ENCODE results near the gene HNRNPF. TPM values are rescaled to one million over a fixed set of nuclear protein-coding genes. Genes with fewer than 3 reads are reported as not detected.

Gene HNRNPF
- total and polyA plus RNA-seq, 2 of the 4 experiments (the other 2 are of a cell fraction) = 169 to 207 TPM

- Histone ChIP-seq H2AK5ac (ENCODE audit: low read depth, low read length) (no peak overlapping the region), H3K56ac (ENCODE audit: extremely low read depth, insufficient read depth, low read length) (no peak overlapping the region), H3K4ac (ENCODE audit: low read depth, low read length) (no peak overlapping the region), H3K4me2 (ENCODE audit: low read depth, low read length) (no peak overlapping the region), H3K36me3 (ENCODE audit: control insufficient read depth, insufficient read depth, low read length) (peaks cover 61% of the 10 kb centered on the region), H4K8ac (ENCODE audit: low read depth in 2 of 2, low read length in 2 of 2) (no peak overlapping the region), H3K27me3 (ENCODE audit: control insufficient read depth, insufficient read depth, low read length) (no peaks in the 10 kb centered on the region), H2BK15ac (ENCODE audit: low read depth, low read length) (no peak overlapping the region), H2BK5ac (ENCODE audit: low read depth, low read length, poor library complexity, severe bottlenecking) (no peak overlapping the region), H3K9me3 (ENCODE audit: control insufficient read depth, insufficient read depth, low read length) (no peaks in the 10 kb centered on the region), H3K9me1 (ENCODE audit: insufficient read depth, low read length) (peaks cover 3% of the 10 kb centered on the region; the same call in 1 of the 2 replicates), H3K14ac (replicated peaks; ENCODE audit: low read depth, low read length) (no peak overlapping the region), H4K91ac (ENCODE audit: insufficient read depth, low read depth, low read length) (no peak overlapping the region), H2BK120ac (ENCODE audit: low read depth, low read length) (no peak overlapping the region), H3K79me1 (ENCODE audit: low read depth in 1 of 2, low read length in 2 of 2) (peaks cover 38 to 76% of the 10 kb centered on the region in 2 experiments), H3K4me1 (ENCODE audit: control insufficient read depth, insufficient read depth, low read length) (peaks cover 2% of the 10 kb centered on the region; the same call in 1 of the 2 replicates), H4K5ac (ENCODE audit: low read depth, low read length) (no peak overlapping the region), H2BK20ac (ENCODE audit: low read depth, low read length) (no peak overlapping the region), H3K9ac (ENCODE audit: low read depth, low read length) (no peak overlapping the region), H3K27ac (ENCODE audit: insufficient read depth, low read length) (no peak overlapping the region), H4K20me1 (ENCODE audit: insufficient read depth, low read length) (peaks cover 74% of the 10 kb centered on the region), H2AK9ac (replicated peaks; ENCODE audit: low read depth, low read length, poor library complexity) (no peak overlapping the region), H3K18ac (ENCODE audit: low read depth, low read length) (no peak overlapping the region), H3K4me3 (ENCODE audit: insufficient read depth, low read depth, low read length) (no peak overlapping the region), H2AFZ (replicated peaks; ENCODE audit: low read length, poor library complexity) (no peak overlapping the region), H3K23ac (ENCODE audit: low read depth, low read length) (0 out of 2 replicates have a peak overlapping the region, but pooled peaks have one; percentile 16)
- CTCF ChIA-PET = interaction anchor here (1.0 kb wide), 1 partner anchor 41 kb away, joined by 3 read pairs; no protein-coding TSS in a partner anchor
- dilution Hi-C loops (cut with HindIII; ENCODE audit: low sequenced_read_pairs, unreplicated experiment) = no loop called here
- in situ Hi-C loops (cut with MboI; ENCODE audit: low sequenced_read_pairs) = no loop called here
- DNase-seq (peak; percentile 49), ATAC-seq (ENCODE audit: low read depth) (peak; percentile 77)
- intact Hi-C loops (cut with micrococcal nuclease) = no loop called here
- TF ChIP-seq CEBPB (IDR thresholded peaks at IDR 0.05; ENCODE audit: low read depth, low read length) = peak; percentile 71
- TF ChIP-seq CTCF (conservative IDR thresholded peaks at IDR 0.05; ENCODE audit: low read depth, low read length) = peak; percentile 60
- TF ChIP-seq ELK1 (IDR thresholded peaks at IDR 0.05; ENCODE audit: borderline replicate concordance, low read depth, low read length) = no peak
- TF ChIP-seq RAD21 (IDR thresholded peaks at IDR 0.05; ENCODE audit: low read length) = peak; percentile 72
- TF ChIP-seq MAFK (IDR thresholded peaks at IDR 0.05; ENCODE audit: low read depth, low read length) = no peak
- peak; percentile 68 for TF ChIP-seq SMC3 (IDR thresholded peaks at IDR 0.05; ENCODE audit: low read depth, low read length)
- WGBS, 2 experiments (ENCODE audit: extremely low coverage in 2 of 2, insufficient read length in 1 of 2) = no CpG with 5 or more reads among the region's 7 CpGs
- no TSS peak for BruUV-seq (replicated peaks)
- POLR2A ChIA-PET (ENCODE audit: unreplicated experiment) = no interaction called here
Measured at GRCh38 chr10:43390759-43391158, 18.2 kb downstream of the HNRNPF start.
